SH-SY5Y (cell line): ENCODE measurements around the gene NR2C2AP.

Experiments used
- GATA2 ChIP-seq: IDR thresholded peaks from 2 replicates; pipeline ENCODE4 v1.6.1; 2011; ENCODE audit warnings: mild to moderate bottlenecking, low read depth, low read length
- GATA3 ChIP-seq: IDR thresholded peaks from 2 replicates; pipeline ENCODE4 v1.6.1; 2011; ENCODE audit warnings: low read depth, mild to moderate bottlenecking, low read length, moderate library complexity

DNA sequence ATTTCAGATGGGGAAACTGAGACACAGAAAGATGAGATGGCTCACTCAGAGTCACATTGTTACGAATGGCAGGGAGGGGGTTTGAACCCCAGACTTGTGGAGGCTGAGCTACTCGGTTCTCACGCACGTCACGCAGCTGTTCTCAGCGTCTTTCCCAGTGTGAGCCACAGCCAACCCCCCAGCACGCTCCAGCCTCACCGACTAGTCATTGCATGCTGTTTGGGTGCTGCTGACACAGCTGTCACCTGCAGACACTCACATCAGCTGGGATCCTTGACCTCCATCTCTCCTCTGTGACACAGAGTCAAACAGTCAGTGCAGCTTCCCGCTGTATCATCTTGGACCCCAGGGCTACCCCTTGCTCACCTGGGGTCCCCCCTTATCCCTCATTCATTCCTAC lies 6.2 kb upstream of the NR2C2AP start:
- TF ChIP-seq GATA2 (no peak), GATA3 (no peak)
